Spinal cord (tissue), 10 donors: ENCODE measurements around the gene HTR3E. TPM values are rescaled to one million over a fixed set of nuclear protein-coding genes. Genes with fewer than 3 reads are reported as not detected.

ENCODE experiments used
- DNase-seq, 6 donors: peaks; one replicate each; pipeline versions ENCODE4 v3.0.0 to v3.0.0-alpha.2; 2013 to 2015; ENCODE audit warnings: low spot score in 6 of 6, low read depth in 4 of 6
- H3K27ac ChIP-seq: one replicate; pipeline ENCODE4 v1.5.1; 2013; ENCODE audit warnings: low read depth, low read length, control low read depth
- H3K27me3 ChIP-seq: one replicate; pipeline ENCODE4 v1.6.1; 2013; ENCODE audit warnings: low read length; ENCODE audit not compliant: control insufficient read depth, insufficient read depth
- H3K36me3 ChIP-seq: one replicate; pipeline ENCODE4 v1.6.1; 2013; ENCODE audit warnings: low read length; ENCODE audit not compliant: control insufficient read depth, insufficient read depth
- H3K4me1 ChIP-seq: one replicate; pipeline ENCODE4 v1.6.1; 2013; ENCODE audit warnings: low read length; ENCODE audit not compliant: control insufficient read depth, insufficient read depth
- H3K4me3 ChIP-seq: one replicate; pipeline ENCODE4 v1.5.1; 2013; ENCODE audit warnings: low read depth, low read length, control low read depth
- H3K9me3 ChIP-seq: one replicate; pipeline ENCODE4 v1.6.1; 2013; ENCODE audit warnings: low read length; ENCODE audit not compliant: control insufficient read depth, insufficient read depth
- WGBS: methylation state at CpG from one replicate; pipeline ENCODE4 v1.1.5; 2013; ENCODE audit warnings: missing lambda C conversion rate; ENCODE audit not compliant: insufficient coverage; 5-methylcytosine and 5-hydroxymethylcytosine counted together
- polyA plus RNA-seq, 2 donors: library from polyadenylated mRNA; unstranded; fragments of 120-200 nt; gene quantifications; one replicate each; pipeline ENCODE4 v1.2.1, GENCODE V29; 2013; ENCODE audit not compliant: insufficient read length in 2 of 2
- total RNA-seq, 2 donors: library from RNA; depleted of rRNA in 1 of 2; stranded (reverse); fragments of 120-200 nt in 1 of 2; fragments of >200 nt in 1 of 2; gene quantifications; one replicate each; pipeline versions ENCODE4 v1.2.3 to v1.2.4, GENCODE V29; 2013 to 2014
- donor health status: healthy.

HTR3E gene
- total and polyA plus RNA-seq, 4 donors: not detected

DNA sequence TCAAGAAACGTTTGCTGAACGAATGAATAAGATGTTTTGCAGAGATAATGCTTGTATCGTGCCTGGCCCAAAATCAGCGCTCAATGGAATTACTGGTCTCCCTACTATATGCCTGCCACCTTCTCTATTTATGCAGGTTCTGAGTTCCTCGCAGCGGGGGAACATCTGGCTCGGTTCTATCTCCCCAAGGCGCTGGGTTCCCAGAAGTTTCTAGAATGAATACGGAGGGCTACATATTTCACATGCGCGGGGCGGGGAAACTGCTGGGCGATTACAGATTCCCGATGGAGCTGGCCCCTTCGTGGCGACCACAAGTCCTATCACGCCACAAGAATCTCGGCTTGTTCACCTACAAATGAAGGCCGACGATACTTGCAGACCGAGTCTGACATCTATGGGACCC is 37.9 kb downstream of the HTR3E start:
- DNase-seq: no peak
- Histone ChIP-seq H3K27ac (peak overlapping the region; percentile 87), H3K36me3 (peaks cover 8% of the 10 kb centered on the region), H3K4me3 (peak overlapping the region; percentile 87), H3K4me1 (no peaks in the 10 kb centered on the region), H3K27me3 (no peaks in the 10 kb centered on the region), H3K9me3 (no peaks in the 10 kb centered on the region)
- 0% methylated on average over 21 of the region's 21 CpGs for WGBS

- Histone ChIP-seq H3K27me3 (no peaks in the 10 kb centered on the region), H3K36me3 (peaks cover 14% of the 10 kb centered on the region), H3K9me3 (no peaks in the 10 kb centered on the region), H3K4me1 (no peaks in the 10 kb centered on the region), H3K27ac (peak within 1 kb of the TSS; percentile 87), H3K4me3 (peak within 1 kb of the TSS; percentile 87)
- peak; percentile 88 to 99 (median 96) for DNase-seq
- WGBS: under 1% methylated on average over 48 of the region's 56 CpGs
Observed at GRCh38 chr3:184135149-184135910, 38.5 kb downstream of the HTR3E start, which contains the start of gene EIF2B5. Gene EIF2B5 (plus strand): TSS chr3:184135358. CDS start chr3:184135386, 28 bp downstream.

GRCh38 chr3:184135911-184136260 is 39.0 kb downstream of the HTR3E start:
- Histone ChIP-seq H3K4me1 (no peaks in the 10 kb centered on the region), H3K4me3 (peak overlapping the region; percentile 87), H3K27ac (peak overlapping the region; percentile 87), H3K9me3 (no peaks in the 10 kb centered on the region), H3K27me3 (no peaks in the 10 kb centered on the region), H3K36me3 (peaks cover 17% of the 10 kb centered on the region)
- 6% methylated on average over 7 of the region's 9 CpGs for WGBS
- DNase-seq: no peak

DNA sequence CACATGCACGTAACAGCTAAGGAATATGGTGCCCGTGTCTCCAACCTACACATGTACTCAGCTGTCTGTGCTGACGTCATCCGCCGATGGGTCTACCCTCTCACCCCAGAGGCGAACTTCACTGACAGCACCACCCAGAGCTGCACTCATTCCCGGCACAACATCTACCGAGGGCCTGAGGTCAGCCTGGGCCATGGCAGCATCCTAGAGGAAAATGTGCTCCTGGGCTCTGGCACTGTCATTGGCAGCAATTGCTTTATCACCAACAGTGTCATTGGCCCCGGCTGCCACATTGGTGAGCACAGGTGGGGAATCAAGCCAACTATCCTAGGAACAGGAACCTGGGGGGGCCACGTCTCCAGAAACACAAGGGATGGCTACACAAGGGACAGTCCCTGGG is 43.6 kb downstream of the HTR3E start:
- H3K4me3 ChIP-seq: no peak overlapping the region
- DNase-seq: no peak
- H3K4me1 ChIP-seq: no peaks in the 10 kb centered on the region
- no peak overlapping the region for H3K27ac ChIP-seq
- peaks cover 57% of the 10 kb centered on the region for H3K36me3 ChIP-seq
- no peaks in the 10 kb centered on the region for H3K9me3 ChIP-seq
- WGBS: 98% methylated on average over 10 of the region's 10 CpGs
- H3K27me3 ChIP-seq: no peaks in the 10 kb centered on the region

DNA sequence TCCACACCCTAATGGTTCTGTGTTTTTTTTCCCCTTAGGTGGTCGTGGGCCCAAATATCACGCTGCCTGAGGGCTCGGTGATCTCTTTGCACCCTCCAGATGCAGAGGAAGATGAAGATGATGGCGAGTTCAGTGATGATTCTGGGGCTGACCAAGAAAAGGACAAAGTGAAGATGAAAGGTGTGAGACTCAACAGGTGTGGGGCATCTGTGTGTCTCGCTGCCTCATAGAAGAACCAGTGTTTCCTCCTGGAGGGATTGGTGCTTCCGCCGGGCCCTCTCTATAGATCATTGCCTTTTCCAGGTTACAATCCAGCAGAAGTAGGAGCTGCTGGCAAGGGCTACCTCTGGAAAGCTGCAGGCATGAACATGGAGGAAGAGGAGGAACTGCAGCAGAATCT is 45.3 kb downstream of the HTR3E start:
- H3K9me3 ChIP-seq: no peaks in the 10 kb centered on the region
- no peak for DNase-seq
- no peaks in the 10 kb centered on the region for H3K27me3 ChIP-seq
- H3K27ac ChIP-seq: no peak overlapping the region
- H3K36me3 ChIP-seq: peaks cover 64% of the 10 kb centered on the region
- no peak overlapping the region for H3K4me3 ChIP-seq
- no peaks in the 10 kb centered on the region for H3K4me1 ChIP-seq
- 94% methylated on average over 5 of the region's 7 CpGs for WGBS

DNA sequence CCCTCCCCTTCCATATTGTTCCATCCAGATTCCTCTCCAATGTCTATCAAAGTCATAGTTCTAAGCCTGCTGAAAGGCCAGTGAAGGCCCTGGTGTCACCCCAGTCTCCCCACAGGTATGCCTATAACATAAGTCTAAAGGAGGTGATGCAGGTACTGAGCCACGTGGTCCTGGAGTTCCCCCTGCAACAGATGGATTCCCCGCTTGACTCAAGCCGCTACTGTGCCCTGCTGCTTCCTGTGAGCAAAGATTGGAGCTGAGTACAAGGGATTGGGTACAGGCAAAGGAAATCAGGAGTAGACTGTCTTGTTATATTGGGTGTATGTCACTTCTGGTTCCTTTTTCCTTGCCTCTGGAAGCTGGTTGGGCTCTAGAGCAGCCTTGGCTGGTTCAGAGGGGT is 46.5 kb downstream of the HTR3E start:
- no peak overlapping the region for H3K27ac ChIP-seq
- WGBS: 95% methylated on average over 3 of the region's 3 CpGs
- H3K9me3 ChIP-seq: no peaks in the 10 kb centered on the region
- H3K27me3 ChIP-seq: no peaks in the 10 kb centered on the region
- H3K36me3 ChIP-seq: peaks cover 64% of the 10 kb centered on the region
- DNase-seq: no peak
- H3K4me1 ChIP-seq: no peaks in the 10 kb centered on the region
- no peak overlapping the region for H3K4me3 ChIP-seq

DNA sequence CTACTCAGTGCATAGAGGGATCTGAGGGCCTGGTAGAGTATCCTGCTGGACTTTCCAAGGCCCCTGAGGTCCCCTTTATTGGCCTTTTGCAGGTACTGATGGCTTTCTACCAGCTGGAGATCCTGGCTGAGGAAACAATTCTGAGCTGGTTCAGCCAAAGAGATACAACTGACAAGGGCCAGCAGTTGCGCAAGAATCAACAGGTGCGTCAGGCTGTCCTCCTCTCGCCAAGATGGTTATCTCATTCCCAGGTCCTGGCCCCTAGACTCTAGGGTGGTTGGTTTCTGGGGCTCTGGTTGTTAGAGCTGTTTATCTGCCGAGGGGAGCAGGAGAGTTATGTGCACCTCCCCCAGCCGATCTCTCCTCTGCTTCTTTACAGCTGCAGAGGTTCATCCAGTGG is 47.6 kb downstream of the HTR3E start:
- 95% methylated on average over 5 of the region's 5 CpGs for WGBS
- H3K27me3 ChIP-seq: no peaks in the 10 kb centered on the region
- DNase-seq: no peak
- H3K4me1 ChIP-seq: no peaks in the 10 kb centered on the region
- H3K27ac ChIP-seq: no peak overlapping the region
- H3K9me3 ChIP-seq: no peaks in the 10 kb centered on the region
- H3K36me3 ChIP-seq: peaks cover 60% of the 10 kb centered on the region
- no peak overlapping the region for H3K4me3 ChIP-seq

DNA sequence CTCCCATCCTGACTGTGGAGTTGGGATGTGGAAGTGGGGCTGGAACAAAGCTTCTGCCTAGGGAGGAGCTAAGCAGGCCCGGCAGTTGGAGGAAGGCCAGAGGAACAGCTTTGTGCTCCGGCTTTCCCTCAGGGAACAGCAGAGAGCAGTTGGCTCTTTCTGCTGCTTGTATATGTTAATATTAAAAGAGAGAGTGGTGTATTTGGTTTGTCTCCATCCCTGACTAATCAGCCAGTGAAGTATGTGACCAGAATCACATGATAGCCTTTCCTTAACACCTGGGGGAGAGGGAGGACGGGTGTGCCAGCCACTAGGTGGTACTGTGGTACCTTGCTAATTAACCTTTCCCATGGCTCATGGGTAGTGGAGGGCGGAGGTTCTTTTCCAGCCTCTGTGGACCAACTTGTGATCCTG is 48.3 kb downstream of the HTR3E start:
- Histone ChIP-seq H3K27me3 (no peaks in the 10 kb centered on the region), H3K27ac (no peak overlapping the region), H3K4me1 (no peaks in the 10 kb centered on the region), H3K9me3 (no peaks in the 10 kb centered on the region), H3K36me3 (peaks cover 55% of the 10 kb centered on the region), H3K4me3 (no peak overlapping the region)
- peak in 2 of 6 donors; percentile 55 to 85 for DNase-seq
- WGBS: 30% methylated on average over 2 of the region's 4 CpGs

- DNase-seq: no peak
- 100% methylated on average over 1 of the region's 8 CpGs for WGBS
- H3K36me3 ChIP-seq: peaks cover 49% of the 10 kb centered on the region
- H3K9me3 ChIP-seq: no peaks in the 10 kb centered on the region
- H3K27me3 ChIP-seq: no peaks in the 10 kb centered on the region
- no peak overlapping the region for H3K27ac ChIP-seq
- no peak overlapping the region for H3K4me3 ChIP-seq
- H3K4me1 ChIP-seq: no peaks in the 10 kb centered on the region
Observed at GRCh38 chr3:184145751-184146270, 48.9 kb downstream of the HTR3E start.

DNA sequence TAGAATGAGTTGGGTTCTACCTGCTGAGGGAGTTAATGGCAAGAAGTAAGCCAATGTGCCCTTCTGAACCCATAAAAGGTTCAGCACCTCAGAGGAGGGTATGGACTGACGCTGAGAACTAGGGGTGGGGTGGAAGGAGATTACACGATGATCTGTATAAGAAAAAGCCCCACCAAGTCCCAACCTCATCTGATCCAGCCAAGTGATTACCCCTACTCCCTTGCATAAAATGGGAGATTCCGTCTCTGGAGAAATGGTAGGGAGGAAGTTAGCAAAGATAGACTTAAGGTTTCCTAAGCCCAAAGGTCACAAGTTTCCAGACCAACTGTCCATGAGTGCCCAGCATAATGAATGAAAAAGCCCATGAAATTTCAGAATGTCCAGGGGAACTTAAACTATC is 51.2 kb downstream of the HTR3E start:
- Histone ChIP-seq H3K4me1 (no peaks in the 10 kb centered on the region), H3K27ac (no peak overlapping the region), H3K36me3 (peaks cover 29% of the 10 kb centered on the region), H3K27me3 (no peaks in the 10 kb centered on the region), H3K9me3 (no peaks in the 10 kb centered on the region), H3K4me3 (no peak overlapping the region)
- no peak for DNase-seq
- WGBS: no CpG with 5 or more reads among the region's 3 CpGs
